AG09309 (cell line): ENCODE results near the gene ZBTB40.

Source experiments
- DNase-seq: peaks from one replicate; pipeline ENCODE4 v3.0.0-alpha.2; 2010; ENCODE audit warnings: low read depth
- H3K4me3 ChIP-seq: 2 replicates; pipeline ENCODE4 v1.5.1; 2011; ENCODE audit warnings: mild to moderate bottlenecking, low read depth, low read length, moderate library complexity; ENCODE audit not compliant: control insufficient read depth
- TF ChIP-seq, protein P1 (sequence below): IDR thresholded peaks from 2 replicates; pipeline ENCODE4 v1.5.1; 2011; ENCODE audit warnings: mild to moderate bottlenecking, low read depth, low read length, inconsistent platforms; ENCODE audit not compliant: insufficient read depth, control insufficient read depth; ENCODE audit errors: missing control alignments

Gene ZBTB40

GRCh38 chr1:22442212-22442894 is 9.3 kb upstream of the ZBTB40 start:
- no peak for DNase-seq
- TF ChIP-seq, protein P1, sequence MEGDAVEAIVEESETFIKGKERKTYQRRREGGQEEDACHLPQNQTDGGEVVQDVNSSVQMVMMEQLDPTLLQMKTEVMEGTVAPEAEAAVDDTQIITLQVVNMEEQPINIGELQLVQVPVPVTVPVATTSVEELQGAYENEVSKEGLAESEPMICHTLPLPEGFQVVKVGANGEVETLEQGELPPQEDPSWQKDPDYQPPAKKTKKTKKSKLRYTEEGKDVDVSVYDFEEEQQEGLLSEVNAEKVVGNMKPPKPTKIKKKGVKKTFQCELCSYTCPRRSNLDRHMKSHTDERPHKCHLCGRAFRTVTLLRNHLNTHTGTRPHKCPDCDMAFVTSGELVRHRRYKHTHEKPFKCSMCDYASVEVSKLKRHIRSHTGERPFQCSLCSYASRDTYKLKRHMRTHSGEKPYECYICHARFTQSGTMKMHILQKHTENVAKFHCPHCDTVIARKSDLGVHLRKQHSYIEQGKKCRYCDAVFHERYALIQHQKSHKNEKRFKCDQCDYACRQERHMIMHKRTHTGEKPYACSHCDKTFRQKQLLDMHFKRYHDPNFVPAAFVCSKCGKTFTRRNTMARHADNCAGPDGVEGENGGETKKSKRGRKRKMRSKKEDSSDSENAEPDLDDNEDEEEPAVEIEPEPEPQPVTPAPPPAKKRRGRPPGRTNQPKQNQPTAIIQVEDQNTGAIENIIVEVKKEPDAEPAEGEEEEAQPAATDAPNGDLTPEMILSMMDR: no peak
- H3K4me3 ChIP-seq: no peak overlapping the region

DNA sequence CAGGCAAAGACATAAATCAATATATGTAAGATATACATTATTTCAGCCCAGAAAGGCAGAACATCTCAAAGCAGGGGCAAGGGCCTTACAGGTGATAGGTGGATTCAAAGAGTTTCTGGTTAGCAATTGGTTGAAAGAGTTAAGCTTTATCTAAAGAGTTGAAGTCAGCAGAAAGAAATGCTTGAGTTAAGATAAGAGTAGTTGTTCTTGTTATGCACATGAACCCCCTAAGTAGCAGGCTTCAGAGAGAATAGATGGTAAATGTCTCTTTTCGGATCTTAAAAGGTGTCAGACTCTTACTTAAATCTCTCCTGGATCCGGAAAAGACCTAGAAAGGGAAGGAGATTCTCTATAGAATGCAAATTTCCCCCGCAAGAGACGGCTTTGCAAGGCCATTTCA is 8.3 kb upstream of the ZBTB40 start:
- DNase-seq: no peak
- no peak overlapping the region for H3K4me3 ChIP-seq
- TF ChIP-seq, protein P1: no peak

GRCh38 chr1:22444856-22445255 is 6.8 kb upstream of the ZBTB40 start:
- H3K4me3 ChIP-seq: no peak overlapping the region
- TF ChIP-seq, protein P1: no peak
- no peak for DNase-seq

GRCh38 chr1:22447621-22448111 is 4.0 kb upstream of the ZBTB40 start:
- no peak overlapping the region for H3K4me3 ChIP-seq
- TF ChIP-seq, protein P1: no peak
- peak; percentile 52 for DNase-seq

DNA sequence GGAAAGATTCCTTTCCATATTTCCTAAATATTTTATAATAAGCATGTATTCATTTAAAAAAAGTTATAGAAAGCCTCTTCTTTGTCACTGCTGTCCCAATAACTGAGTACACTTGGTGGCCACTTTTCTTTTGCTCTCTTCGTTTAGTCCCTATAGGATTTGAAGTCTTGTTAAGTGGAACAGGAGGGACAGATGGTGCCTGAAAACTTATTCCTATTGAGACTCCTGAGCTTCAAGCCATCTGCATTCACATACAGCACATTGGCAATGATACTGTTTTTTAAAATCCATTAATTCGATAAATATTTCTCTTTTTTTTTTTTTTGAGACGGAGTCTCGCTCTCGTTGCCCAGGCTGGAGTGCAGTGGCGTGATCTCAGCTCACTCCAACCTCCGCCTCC is 2.0 kb upstream of the ZBTB40 start:
- no peak for DNase-seq
- no peak overlapping the region for H3K4me3 ChIP-seq
- TF ChIP-seq, protein P1: no peak

DNA sequence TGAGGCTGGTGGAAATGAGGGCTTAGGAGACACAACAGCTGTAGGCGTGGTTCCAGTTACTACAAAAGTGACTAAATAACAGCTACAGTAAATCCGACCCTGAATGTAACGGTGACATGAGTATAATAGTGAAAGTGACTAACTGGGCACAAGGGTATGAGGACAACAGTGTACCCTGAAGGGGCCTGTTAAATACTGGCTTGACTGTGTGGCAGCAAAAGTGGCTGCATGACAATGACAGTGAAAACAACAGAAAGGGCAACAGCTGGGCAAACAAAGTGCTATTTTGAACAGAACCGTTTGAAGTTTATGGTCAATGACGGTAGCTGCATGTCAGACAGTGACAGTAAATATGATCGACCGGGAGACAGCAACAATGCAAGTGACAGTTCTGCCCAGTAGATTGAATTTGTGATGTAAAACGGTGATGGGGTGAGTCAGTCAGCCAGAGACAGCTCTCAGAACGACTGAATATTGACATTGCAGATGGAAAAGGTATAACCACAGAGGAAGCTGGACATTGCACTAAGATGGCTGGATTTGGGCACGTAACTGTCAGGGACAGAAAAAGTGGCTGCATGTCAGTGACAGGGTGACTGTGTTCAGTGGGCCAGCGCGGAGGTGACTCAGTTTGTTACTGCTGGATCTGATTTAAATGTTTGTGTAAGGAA is 1.2 kb upstream of the ZBTB40 start:
- H3K4me3 ChIP-seq: no peak overlapping the region
- TF ChIP-seq, protein P1: no peak
- DNase-seq: no peak
